Measurements from ENCODE around the gene ATP5PO.
"Not testable (repeated sequence)": the region's sequence is repeated elsewhere in the genome, so short reads cannot be mapped to it uniquely, and the experiment has no call there.

ATP5PO gene

DNA sequence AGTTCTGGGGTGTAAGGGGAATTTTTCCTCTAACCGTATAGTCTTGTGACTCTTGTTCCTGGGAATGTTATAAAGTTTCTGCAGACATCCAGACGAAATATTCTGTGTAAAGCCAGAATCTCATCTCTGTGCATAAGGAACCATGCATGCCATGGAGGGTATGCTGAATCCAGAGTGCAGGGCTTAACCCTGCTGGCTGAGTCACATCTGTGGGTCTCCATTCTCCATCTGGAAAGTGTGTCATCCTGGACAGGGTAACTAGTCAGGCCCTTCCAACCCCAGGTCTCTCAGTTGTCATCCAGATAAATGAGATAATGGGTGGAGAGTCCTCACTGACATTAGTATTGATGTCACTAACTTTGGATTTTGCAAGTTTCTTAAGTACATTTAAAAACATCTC, 48.8 kb downstream of the ATP5PO start:
- no peak for DNase-seq (ENCODE audit: low spot score)

DNA sequence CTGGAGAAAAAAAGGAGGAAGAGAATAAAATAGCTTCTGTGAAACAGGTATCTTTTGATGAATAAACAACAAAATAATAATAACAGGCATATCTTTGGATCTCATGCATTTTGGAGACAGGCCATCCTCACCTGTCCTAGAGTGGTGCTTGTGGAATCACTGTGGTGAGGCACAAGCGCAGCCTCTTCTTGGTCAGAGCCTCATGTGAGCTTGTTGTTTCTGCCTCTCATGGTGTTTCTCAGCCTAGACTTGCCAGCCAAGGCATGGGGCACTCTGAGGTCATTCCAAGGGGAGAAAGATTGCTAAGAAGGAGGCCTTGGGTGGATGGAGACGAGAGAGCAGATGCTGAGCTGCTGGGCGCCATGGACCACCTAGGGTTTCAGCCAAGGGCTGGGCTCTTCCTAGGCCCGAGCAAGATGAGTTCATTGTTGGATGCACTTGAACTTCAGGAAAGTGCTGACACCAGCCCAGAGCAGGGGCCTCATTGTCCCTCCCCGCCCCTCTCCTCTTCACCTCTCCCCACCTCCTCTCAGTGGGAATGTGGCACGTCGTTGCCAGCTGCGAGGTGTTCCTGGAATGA, 49.5 kb downstream of the ATP5PO start:
- no peak for DNase-seq (ENCODE audit: low spot score)

DNA sequence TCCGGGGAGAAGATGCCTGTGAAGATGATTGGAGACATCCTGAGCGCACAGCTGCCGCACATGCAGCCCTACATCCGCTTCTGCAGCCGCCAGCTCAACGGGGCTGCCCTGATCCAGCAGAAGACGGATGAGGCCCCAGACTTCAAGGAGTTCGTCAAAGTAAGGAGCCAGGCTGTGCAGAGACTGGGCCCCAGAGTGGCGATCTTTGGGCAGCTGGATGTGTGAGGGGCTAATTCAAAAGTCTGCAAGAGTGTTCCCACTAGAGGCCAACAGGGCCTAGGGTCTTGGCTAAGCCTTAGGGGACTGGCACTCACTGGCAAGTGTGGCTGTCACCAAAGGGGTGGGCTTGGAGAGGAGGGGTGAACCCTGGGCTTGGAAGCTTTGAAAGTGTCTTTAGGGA, 50.4 kb downstream of the ATP5PO start:
- no peak for DNase-seq (ENCODE audit: low spot score)

DNA sequence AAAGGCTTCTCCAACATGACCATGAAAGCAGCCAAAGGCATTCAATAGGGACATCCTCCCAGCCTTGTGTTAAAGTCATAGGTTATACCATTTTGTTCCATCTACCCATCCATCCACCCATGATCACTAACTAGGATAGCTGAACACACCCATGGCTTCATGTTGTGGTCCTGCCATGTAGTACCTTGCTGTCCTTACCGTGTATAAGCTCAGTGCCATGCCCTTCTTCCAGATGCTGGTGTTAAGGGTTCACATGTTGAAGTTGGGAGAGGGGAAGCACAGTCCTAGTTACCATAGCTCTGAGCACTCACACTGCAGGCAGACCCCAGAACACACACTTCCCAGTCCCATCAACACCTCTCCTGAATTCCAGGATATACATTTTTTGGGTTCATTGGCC, 51.5 kb downstream of the ATP5PO start:
- DNase-seq (ENCODE audit: low spot score), result no peak

DNA sequence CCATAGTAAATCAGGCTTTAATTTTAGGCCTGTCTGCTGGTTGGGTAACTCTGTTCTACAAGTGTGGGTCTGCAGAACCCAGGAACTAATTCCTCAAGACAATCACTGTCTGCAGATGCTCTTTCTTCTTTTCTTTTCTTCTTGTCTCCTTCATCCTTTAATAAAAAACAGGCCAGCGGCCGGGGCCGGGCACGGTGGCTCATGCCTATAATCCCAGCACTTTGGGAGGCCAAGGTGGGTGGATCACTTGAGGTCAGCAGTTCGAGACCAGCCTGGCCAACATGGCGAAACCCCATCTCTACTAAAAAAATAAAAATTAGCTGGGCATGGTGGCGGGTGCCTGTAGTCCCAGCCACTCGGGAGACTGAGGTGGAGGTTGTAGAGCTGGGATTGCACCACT, 52.4 kb downstream of the ATP5PO start:
- DNase-seq (ENCODE audit: low spot score), result not testable (repeated sequence)

DNA sequence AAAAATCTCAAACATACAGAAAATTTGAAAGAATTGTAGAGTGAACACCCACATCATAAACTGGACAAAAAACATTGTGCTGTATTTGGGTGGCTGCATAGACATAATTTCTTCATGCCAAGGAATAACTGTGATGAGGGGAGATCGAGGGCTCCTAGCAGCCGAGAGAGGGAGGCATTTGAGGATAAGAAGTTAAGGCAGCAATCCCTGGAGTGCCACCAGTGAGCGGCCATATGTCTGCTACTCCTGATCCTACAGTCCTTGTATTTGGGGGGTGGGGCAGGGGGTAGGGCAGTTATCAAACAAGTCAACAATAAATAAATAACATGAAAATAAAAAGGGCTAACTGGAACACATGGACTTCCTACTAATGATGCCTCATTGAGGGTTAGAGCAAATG, 54.5 kb downstream of the ATP5PO start:
- no peak for DNase-seq (ENCODE audit: low spot score)

DNA sequence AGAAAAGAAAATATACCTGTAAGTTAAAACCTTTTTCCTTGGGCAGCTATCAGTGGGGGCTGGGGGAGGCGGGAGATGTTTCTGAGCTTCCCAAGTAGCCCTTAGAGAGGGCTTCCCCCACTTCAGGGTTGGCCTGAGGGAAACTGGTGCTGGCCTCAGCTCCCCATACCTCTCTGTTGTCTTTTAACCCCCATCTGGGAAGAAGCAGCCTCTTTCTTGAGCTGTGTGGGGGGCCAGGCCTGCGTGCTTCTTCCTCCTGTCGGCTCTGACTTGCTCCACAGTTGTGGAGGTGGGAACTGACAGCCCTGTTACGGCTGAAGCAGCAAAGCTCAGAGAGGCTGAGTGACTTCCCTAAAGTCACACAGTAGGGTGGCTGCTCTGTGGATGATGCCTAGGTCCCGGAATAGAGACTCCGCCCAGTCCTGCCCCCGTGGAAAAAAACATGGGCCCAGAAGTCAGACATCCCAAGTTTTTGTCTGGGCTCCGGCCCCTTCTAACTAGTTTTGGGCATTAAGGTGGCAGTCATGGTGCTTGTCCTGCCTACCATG, 55.2 kb downstream of the ATP5PO start:
- no peak for DNase-seq (ENCODE audit: low spot score)

DNA sequence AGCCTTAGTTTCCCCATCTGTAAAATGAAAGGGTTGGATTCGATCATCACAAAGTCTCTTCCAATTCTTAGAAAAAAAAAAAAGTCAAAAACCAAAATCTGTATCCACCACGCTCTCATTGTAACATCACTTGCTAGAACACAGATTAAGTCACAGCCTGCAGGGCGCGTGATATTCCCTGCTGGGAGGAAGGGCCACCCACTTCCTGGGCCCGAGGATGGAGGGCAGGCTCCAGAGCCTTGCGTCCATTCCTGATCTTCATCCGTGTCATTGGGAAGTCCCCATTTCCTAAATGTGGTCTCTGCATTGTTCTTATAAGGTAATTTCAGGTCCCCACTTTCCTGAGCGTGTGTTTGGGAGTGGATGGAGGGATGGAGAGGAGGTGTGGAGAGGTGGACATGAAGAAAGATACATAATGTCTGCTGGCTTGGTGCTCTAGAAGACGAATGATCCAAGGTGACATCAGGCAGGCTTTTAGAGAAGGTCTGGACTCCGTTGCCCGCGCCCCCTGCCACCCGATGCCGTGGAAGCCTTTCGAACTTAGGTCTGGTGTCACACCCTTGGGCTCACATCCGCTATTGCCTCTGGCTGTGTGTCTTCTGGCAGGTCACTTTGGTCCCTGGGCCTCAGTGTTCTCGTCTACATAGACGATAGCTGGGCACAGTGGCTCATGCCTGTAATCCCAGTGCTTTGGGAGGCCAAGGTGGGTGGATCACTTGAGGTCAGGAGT, 56.1 kb downstream of the ATP5PO start:
- no peak for DNase-seq (ENCODE audit: low spot score)

DNA sequence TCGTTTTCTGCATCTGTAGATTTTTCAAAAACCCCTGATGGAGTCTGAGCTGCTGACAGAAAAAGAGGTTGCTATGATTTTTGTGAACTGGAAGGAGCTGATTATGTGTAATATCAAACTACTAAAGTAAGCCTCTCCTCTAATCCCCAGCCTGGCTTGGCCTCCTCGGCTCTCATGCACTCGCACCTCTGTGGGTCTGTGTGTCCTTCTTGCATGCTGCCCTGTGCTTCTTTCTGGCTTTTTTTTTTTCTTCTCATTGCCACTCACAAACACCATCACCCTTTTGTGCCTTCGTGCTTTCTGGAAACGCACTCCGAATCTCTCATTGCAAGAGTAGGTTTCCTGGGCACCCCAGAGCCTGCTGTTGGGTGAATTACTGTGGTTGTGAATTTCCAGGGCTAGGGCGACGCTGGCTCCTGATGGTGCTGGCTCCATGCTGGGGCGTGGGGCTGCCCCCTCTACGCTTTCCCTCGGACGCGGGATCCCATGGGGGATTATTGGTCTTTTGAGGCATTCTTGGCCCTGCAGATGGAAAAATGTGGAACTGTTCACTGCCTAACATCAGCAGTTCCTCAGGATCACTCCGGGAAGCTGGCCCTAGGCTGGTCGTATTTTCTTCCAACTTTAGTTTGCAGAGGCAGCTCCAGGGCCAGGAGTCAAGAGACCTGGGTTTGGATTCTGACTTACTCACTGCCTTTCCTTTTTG, 56.8 kb downstream of the ATP5PO start:
- DNase-seq (ENCODE audit: low spot score), result no peak

DNA sequence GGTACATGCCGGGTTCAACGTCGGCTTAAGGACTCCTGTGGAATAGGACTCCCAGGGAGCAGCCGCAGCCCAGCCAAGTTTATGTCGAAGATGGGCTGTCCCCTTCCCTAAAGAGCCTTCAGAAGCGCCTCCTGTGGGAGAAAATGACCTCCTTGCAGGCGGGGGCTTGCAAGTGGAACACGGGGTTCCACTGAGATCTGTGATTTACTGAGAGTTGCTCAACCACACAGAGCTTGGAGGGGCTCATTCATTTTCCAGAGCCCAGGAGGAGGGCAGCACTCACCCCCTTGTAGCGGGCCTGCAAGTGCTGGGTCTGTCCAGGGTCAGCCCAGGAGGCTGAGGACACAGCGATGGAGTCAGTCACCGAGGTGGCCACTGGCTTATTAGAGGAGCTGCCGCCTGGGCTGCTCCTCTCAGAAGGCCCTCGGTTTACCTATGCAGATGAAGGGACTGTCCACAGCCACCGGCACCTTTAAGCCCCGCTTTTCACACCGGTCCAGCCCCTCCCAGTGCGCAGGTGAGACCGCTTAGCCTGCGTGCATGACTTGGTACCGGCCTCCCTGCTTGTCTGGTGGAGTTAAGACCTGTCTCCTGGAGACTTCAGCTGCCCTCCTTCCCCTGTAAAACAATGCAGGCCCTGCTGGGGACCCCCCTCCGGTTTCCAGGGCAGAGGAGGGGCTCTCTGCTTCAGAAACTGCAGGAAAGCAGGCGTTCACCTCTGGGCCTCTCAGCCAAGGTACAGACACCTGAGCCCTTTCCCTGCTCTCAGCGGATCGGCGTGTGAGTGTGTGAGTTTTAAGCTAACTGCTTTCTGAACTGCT, 57.5 kb downstream of the ATP5PO start:
- no peak for DNase-seq (ENCODE audit: low spot score)

DNA sequence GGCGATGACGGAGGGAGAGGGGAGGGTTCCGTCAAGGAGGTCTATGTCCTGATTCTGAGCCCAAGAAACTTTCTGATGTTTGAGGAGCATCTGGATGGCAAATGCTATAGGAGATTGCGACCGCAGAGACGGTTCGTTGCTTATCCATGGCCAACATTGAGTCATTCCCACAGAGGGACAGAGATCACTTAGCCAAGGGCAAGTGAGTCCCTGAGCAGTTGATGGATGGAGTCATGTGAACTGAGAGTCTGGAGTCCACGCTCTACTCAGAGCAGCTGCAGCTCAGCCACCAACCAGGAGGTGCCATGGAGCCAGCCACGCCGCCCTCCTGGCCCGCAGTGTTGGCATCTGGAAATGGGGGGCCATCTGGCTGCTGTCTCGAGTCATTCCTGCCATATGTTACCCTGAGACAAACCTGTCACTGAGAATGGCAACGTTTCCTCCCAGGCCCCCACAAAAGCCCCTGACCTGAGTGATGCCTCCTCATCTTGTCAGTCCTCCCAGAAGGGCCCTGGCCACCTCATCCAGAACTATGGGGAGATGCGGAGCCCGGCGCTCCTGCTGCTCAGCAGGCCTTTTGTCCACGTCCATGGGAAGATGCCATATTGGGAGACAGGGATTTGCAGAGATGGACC, 58.6 kb downstream of the ATP5PO start:
- DNase-seq (ENCODE audit: low spot score), result no peak

DNA sequence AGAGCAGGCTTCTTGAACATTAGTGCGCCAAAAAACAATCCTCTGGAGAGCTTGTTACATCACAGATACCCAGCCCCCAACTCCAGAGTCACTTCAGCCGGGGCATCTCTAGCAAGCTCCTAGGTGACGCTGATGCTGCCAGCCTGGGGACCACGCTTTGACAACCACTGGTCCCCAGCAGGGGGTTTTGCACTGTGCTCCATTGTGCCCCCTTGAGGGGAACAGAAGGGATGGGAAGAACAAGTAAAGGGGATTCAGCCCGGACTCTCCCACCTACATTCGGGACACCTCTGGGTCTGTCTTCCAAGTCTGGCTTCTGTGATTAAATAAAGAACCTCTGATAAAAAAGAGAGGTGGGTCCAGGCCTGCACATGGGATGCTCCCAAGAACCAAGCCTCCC, 60.4 kb downstream of the ATP5PO start:
- DNase-seq (ENCODE audit: low spot score), result no peak

DNA sequence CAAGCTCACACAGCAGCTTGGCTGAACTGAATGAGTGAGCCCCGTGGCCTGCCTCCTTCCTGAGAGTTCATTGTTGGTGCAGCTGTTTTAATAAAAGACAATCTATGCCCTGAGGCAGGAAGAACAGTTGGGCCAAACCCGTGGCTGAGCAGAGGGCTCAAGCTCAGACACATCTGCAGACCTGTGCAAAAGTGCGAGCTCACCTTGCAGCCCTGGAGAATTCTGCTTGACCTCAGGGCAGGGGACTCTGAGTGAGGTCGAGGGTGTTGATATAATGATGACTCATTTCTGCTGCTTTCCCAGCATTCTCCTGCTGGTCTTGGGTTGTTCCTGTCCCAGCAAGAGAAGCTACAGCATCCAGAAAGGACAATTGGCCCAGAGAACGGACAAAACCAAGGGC, 61.0 kb downstream of the ATP5PO start:
- DNase-seq (ENCODE audit: low spot score), result no peak

Measured in LoVo (cell line).